GM19467 (cell line): ENCODE data around the gene RNF44.
A peak's percentile ranks its signal among the peaks of the same experiment; 100 is the strongest.

Experiments used
- ATAC-seq: cut with Tn5 transposase; IDR thresholded peaks from one replicate; pipeline ENCODE4 v1.9.1; 2021; ENCODE audit warnings: mild to moderate bottlenecking, moderate library complexity; ENCODE audit not compliant: unreplicated experiment

The RNF44 gene

GRCh38 chr5:176536902-176537553 is at the start of gene RNF44:
TSS of gene RNF44 (minus strand) at chr5:176537402. CDS start at chr5:176532472, 4,930 bp downstream.
- peak; percentile 52 for ATAC-seq

DNA sequence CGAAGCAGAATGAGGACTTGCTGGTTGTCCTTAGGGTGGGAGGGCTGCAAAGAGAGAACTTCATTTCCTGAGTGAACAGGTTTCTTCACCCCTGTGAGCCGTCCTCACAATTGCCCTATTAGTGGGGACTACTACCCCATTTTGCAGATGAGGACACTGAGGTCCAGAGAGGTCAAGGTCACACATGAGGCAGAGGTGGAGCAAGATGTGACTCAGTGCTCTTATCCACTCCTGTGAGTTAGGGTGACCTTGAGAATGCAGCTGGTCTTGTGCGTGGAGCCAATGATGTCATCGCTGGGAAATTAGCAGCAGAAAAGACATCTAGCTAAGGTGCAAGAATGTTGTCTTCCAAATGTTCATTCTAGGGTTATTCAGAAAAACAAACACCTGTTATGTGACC is 45.9 kb upstream of the RNF44 start:
- ATAC-seq, result no peak

DNA sequence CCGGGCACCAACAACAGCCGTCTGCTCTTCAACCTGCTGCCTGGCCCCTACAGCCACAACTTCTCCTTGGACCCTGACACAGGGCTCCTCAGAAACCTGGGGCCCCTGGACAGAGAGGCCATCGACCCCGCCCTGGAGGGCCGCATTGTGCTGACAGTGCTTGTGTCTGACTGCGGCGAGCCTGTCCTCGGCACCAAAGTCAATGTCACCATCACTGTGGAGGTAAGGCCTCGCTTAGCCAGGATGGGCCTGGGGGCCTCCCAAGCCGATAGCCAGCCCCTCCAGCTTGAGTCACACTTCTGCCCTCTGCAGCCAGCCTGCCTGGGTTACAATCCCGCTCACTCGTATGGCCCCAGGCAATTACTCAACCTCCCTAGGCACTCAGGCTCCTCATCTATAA is 44.2 kb upstream of the RNF44 start:
- ATAC-seq, result no peak

DNA sequence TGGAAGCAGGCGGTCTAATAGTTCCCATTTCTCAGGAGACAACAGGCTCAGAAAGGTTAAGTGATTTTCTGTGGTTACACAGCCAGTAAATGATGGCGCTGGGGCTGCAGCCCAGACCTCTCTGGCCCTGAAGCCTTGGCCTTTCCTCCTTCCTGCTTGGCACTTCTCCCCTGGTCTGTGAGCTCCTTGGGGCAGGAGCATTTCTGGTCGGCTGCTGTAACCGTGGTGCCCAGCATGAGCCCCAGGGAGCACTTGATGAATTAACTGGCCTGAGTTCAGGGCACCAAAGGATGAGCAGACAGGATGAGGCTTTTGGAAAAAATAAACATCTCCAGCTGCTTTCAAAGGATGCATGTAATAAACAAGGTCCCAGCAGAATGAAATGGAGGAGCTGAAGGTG is 42.1 kb upstream of the RNF44 start:
- ATAC-seq, result no peak

DNA sequence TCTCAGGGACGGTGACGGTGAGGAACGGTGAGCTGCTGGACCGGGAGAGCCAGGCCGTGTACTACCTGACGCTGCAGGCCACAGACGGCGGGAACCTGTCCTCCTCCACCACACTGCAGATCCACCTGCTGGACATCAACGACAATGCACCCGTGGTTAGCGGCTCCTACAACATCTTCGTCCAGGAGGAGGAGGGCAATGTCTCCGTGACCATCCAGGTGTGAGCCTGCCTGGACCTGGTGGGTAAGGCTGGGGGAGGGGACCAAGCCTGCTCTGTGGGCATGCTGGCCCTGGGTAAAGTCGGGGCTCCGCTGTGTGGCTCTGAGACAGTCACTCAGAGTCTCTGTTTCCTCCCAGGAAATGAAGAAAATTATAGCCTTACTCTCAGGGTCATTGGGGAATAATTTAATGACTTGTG is 41.2 kb upstream of the RNF44 start:
- no peak for ATAC-seq

DNA sequence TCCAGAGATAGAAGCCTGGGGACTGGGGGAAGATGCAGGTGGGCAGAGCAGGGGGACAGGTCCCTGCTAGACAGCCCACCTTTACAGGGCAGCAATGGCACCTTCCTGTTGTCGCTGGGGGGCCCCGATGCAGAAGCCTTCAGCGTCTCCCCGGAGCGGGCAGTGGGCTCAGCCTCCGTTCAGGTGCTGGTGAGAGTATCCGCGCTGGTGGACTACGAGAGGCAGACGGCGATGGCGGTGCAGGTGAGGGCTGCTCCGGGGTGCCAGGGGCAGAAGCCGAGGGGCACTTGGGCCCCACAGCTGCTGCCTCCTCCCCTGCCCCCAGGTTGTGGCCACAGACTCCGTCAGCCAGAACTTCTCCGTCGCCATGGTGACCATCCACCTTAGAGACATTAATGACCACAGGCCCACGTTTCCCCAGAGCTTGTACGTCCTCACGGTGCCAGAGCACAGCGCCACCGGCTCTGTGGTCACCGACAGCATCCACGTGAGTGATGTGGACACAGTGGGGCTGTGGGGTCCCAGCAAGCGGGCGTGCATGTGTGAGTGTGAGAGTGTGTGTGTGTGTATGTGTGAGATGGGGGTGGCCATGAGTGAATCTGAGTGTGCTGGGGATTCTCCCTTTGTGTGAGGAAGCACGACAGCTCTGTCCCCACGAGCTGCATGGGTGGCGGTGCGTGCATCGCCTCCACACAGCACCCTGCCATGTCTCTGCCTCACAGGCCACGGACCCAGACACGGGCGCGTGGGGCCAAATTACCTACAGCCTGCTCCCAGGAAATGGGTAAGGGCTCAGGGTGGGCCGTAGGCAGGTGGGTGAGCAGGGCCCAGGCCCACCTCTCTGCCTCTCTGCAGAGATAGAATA is 40.3 kb upstream of the RNF44 start:
- ATAC-seq, result no peak

GRCh38 chr5:176575488-176576422 is 38.6 kb upstream of the RNF44 start:
- no peak for ATAC-seq

- ATAC-seq, result no peak
Measured at GRCh38 chr5:176575066-176575465, 37.9 kb upstream of the RNF44 start.

DNA sequence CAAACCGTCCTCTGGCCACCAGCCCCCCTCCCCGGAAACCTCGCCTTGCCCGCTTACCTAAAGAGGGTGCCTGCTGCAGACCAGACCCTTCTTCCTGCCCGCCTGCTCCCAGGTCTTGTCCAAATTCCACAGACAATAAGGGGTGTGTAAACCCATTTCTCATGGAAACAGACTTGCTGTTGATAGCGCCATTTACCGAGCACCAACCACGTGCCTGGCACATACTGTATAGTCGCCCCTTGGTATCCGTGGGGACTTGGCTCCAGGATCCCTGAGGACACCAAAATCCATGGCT is 37.0 kb upstream of the RNF44 start:
- ATAC-seq, result no peak

DNA sequence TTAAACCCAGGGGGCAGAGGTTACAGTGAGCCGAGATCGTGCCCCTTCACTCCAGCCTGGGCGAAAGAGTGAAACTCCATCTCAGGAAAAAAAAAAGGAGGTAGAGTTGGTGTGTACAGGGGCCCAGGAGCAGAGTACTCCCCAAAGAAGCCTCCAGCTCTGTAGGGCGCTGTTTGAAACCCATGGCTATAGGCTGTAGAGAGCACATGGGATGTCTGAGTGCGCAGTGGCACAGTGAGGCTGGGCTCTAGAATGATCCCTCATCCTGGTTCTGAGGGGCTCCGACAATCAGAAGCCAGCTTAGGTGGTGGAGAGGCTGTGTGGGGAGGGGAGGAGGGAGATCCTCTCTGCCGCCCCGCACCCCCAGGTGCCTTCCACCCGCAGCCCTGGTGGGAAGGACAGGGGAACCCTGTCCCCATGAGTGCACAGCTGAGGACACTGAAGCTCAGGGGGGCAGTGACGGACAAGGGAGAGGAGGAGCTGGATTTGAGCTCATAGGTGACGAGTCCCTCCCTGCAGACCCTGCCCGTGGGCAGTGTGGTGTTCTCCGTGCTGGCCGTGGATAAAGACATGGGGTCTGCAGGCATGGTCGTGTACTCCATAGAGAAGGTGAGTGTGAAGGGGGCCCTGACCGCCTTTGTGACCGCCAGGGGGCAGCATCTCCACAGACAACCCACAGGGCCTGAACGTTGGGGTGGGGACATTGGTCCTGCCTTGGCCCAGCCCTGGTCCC is 36.5 kb upstream of the RNF44 start:
- peak; percentile 82 for ATAC-seq

DNA sequence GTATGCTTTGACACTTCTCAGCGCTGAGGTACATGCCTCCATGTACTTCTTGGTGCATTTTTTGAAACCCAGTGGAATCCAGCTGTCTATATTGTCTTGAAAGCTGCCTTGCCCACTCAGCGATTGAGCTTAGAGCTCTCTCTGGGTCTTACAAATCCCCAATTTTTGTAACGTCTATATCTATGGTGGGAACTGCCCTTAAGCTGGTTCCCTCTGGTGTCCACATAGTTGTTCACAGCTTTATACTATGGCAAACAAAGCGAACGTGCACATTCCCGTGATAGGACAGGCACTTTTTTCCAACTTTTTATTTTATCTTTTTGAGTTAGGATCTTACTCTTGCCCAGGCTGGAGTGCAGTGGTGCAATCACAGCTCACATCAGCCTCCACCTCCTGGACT is 32.8 kb upstream of the RNF44 start:
- no peak for ATAC-seq

DNA sequence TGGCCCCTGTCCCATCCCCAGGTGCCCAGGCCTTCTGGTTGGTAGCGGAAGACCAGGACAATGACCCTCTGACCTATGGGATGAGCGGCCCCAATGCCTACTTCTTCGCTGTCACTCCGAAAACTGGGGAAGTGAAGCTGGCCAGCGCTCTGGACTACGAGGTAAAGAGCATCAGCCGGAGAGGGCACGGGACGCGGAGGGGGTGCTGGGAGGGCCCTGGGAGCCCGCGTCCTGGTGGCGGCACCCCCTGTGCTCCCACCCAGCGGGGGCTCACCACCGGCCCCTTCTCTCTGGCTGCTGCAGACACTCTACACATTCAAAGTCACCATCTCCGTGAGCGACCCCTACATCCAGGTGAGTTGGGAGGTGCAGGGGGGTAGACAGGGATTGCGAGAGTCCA is 31.5 kb upstream of the RNF44 start:
- no peak for ATAC-seq

DNA sequence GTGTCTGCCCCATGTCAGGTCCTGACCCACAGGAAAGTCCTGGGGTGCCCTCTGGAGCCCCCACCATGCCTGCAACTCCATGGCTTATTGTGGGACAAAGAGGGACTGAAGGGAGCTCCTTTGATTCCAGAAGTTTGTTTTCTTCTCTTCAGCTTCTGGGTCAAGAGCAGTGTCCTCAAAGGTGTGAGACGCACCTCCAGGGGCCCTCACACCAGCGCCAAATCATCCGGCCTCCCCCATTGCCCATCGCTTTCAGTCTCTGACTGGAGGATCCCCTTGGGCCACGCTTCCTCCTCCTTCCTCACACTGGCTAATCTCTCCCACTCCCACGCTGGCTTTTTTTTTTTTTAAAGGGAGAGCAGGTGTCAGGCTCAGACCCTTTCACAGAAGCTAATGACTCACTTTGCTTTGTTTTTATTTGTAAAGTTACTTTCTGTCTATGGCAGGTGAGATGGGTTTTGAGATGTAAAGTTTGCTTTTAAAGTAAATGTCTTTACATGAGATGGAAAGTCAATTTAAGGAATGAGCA is 28.6 kb upstream of the RNF44 start:
- ATAC-seq, result no peak

DNA sequence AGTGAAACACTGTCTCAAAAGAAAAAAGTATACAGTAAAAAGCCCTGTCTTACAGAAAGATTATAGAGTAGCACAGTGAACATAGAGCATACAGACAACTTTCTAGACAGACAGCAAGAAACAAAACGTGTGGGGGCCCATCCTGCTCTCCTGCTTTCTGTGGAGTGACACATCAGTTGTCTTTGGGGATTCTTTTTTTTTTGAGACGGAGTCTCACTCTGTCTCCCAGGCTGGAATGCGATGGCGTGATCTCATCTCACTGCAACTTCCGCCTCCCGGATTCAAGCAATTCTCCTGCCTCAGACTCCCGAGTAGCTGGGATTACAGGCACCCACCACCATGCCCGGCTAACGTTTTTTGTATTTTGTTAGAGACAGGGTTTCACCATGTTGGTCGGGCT is 26.8 kb upstream of the RNF44 start:
- ATAC-seq, result no peak

- ATAC-seq, result no peak
Measured at GRCh38 chr5:176562189-176562588, 25.0 kb upstream of the RNF44 start.

DNA sequence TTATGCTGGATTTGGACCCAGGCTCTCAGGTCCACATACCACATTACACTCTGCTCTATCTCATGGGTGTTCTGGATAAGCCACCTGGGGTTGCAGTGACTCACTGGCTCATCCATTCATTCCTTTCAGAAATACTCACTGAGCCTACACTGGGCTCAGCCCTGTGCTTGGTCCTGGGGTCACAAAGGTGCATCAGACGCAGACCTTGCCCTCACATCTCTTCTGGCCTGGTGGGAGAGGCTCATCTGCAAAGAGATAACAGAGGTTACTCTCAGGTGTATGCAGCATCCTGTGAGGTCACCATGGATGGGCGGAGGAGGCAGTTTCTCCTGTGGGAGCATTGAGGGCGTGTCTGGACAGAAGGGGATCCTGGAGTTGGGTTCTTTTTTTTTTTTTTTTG is 24.1 kb upstream of the RNF44 start:
- ATAC-seq, result no peak

GRCh38 chr5:176560364-176560763 is 23.2 kb upstream of the RNF44 start:
- no peak for ATAC-seq

DNA sequence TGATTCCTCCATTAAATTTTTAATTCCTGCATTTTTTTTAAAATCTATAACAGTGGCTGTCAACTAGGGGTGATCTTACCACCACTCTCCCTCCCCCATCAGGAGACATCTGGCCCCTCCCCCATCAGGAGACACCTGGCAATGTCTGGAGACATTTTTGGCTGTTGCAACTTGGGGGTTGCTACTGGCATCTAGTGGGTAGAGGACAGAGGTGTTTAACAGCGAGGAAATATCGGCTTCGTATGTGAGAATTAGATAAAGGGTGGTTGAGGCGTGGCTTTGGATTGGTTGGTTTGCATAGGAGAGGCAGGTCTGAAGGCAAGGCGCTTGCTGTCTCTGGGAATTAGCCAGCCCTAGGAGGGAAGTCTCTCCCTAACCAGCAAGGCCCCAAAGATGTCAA is 22.5 kb upstream of the RNF44 start:
- ATAC-seq, result no peak

- no peak for ATAC-seq
Measured at GRCh38 chr5:176557846-176558245, 20.6 kb upstream of the RNF44 start.

GRCh38 chr5:176553260-176554085 is 16.3 kb upstream of the RNF44 start:
- ATAC-seq, result no peak
